Measurements from ENCODE around the gene KAZN.

Gene KAZN

GRCh38 chr1:14615549-14616218 lies 17.2 kb downstream of the KAZN start:
- DNase-seq, result no peak

- no peak for DNase-seq
Observed at GRCh38 chr1:14616632-14617396, 18.3 kb downstream of the KAZN start.

GRCh38 chr1:14617791-14618190 lies 19.3 kb downstream of the KAZN start:
- DNase-seq, result no peak

GRCh38 chr1:14620941-14621340 lies 22.5 kb downstream of the KAZN start:
- DNase-seq, result no peak

GRCh38 chr1:14623090-14623489 lies 24.6 kb downstream of the KAZN start:
- DNase-seq, result no peak

- DNase-seq, result no peak
Observed at GRCh38 chr1:14624941-14625340, 26.5 kb downstream of the KAZN start.

GRCh38 chr1:14625572-14625971 lies 27.1 kb downstream of the KAZN start:
- no peak for DNase-seq

- no peak for DNase-seq
Observed at GRCh38 chr1:14625996-14626395, 27.5 kb downstream of the KAZN start.

- no peak for DNase-seq
Observed at GRCh38 chr1:14626869-14627607, 28.6 kb downstream of the KAZN start.

GRCh38 chr1:14627608-14628489 lies 29.4 kb downstream of the KAZN start:
- no peak for DNase-seq

GRCh38 chr1:14629363-14630014 lies 31.0 kb downstream of the KAZN start:
- no peak for DNase-seq

- no peak for DNase-seq
Observed at GRCh38 chr1:14630986-14631385, 32.5 kb downstream of the KAZN start.

- DNase-seq, result no peak
Observed at GRCh38 chr1:14631421-14631820, 32.9 kb downstream of the KAZN start.

GRCh38 chr1:14634486-14634885 lies 36.0 kb downstream of the KAZN start:
- no peak for DNase-seq

- no peak for DNase-seq
Observed at GRCh38 chr1:14635421-14635820, 36.9 kb downstream of the KAZN start.

GRCh38 chr1:14636897-14637632 lies 38.6 kb downstream of the KAZN start:
- no peak for DNase-seq

- DNase-seq, result no peak
Observed at GRCh38 chr1:14639291-14640050, 41.0 kb downstream of the KAZN start.

GRCh38 chr1:14642712-14643111 lies 44.2 kb downstream of the KAZN start:
- no peak for DNase-seq

- no peak for DNase-seq
Observed at GRCh38 chr1:14646973-14647372, 48.5 kb downstream of the KAZN start.

- DNase-seq, result no peak
Observed at GRCh38 chr1:14647777-14648176, 49.3 kb downstream of the KAZN start.

- DNase-seq, result no peak
Observed at GRCh38 chr1:14648391-14648790, 49.9 kb downstream of the KAZN start.

Measured in T-helper 1 cell (primary cell).